A673 (cell line): ENCODE data around the gene ANKRD11. TPM values are rescaled to one million over a fixed set of nuclear protein-coding genes. Genes with fewer than 3 reads are reported as not detected.

Source experiments
- BruUV-seq: library from RNA; stranded (reverse); fragments of 400-500 nt; replicated peaks from 2 replicates; lab custom pipeline; 2021; lab: Mats Ljungman, UMichigan
- CTCF ChIA-PET: fragments of 300-600 bp; sonication (Branson Sonifier 250); formaldehyde crosslinking; loops from one replicate; lab custom pipeline; 2022; ENCODE audit warnings: antibody characterized with exemption; lab: Charles Lee
- POLR2A ChIA-PET: fragments of 300-600 bp; sonication (Branson Sonifier 250); formaldehyde crosslinking; loops from one replicate; lab custom pipeline; 2022; ENCODE audit warnings: antibody characterized with exemption; ENCODE audit not compliant: low non-redundant PET; lab: Charles Lee
- DNase-seq: peaks from one replicate; pipeline ENCODE4 v3.0.0-alpha.2; 2015; ENCODE audit warnings: low spot score
- H3K27ac ChIP-seq: fragments of 200-600 bp; sonication (generic); 2 replicates; pipeline ENCODE4 v1.5.1; 2016; ENCODE audit warnings: mixed run types, low read depth, mild to moderate bottlenecking, mixed read lengths, antibody characterized with exemption, low read length; ENCODE audit not compliant: poor library complexity, severe bottlenecking
- H3K27me3 ChIP-seq: fragments of 200-600 bp; sonication (generic); replicated peaks from 2 replicates; pipeline ENCODE4 v1.6.1; 2017; ENCODE audit warnings: mixed run types, low read depth, mild to moderate bottlenecking, mixed read lengths, antibody characterized with exemption, low read length; ENCODE audit not compliant: insufficient read depth, poor library complexity
- H3K36me3 ChIP-seq: fragments of 200-600 bp; sonication (generic); 2 replicates; pipeline ENCODE4 v1.6.1; 2016; ENCODE audit warnings: mixed run types, mild to moderate bottlenecking, mixed read lengths, antibody characterized with exemption, low read length; ENCODE audit not compliant: insufficient read depth, poor library complexity, severe bottlenecking
- H3K4me1 ChIP-seq: fragments of 200-600 bp; sonication (generic); 2 replicates; pipeline ENCODE4 v1.6.1; 2017; ENCODE audit warnings: mixed run types, mild to moderate bottlenecking, mixed read lengths, antibody characterized with exemption, low read length; ENCODE audit not compliant: insufficient read depth, poor library complexity, severe bottlenecking
- H3K4me3 ChIP-seq: fragments of 200-600 bp; sonication (generic); 2 replicates; pipeline ENCODE4 v1.5.1; 2016; ENCODE audit warnings: low read depth, mixed run types, mild to moderate bottlenecking, mixed read lengths, low read length; ENCODE audit not compliant: poor library complexity, severe bottlenecking
- H3K9me3 ChIP-seq: fragments of 200-600 bp; sonication (generic); 2 replicates; pipeline ENCODE4 v1.6.1; 2016; ENCODE audit warnings: mixed run types, low read depth, mild to moderate bottlenecking, mixed read lengths, antibody characterized with exemption, low read length; ENCODE audit not compliant: poor library complexity, severe bottlenecking
- CTCF ChIP-seq: fragments of 300-800, 200-600 bp; sonication (generic); conservative IDR thresholded peaks from 2 replicates; pipeline ENCODE4 v1.5.1; 2017; ENCODE audit warnings: low read depth, mild to moderate bottlenecking, antibody characterized with exemption, low read length, moderate library complexity, mixed read lengths
- EZH2 ChIP-seq: fragments of 200-600 bp; sonication (generic); IDR thresholded peaks from 2 replicates; pipeline ENCODE4 v1.6.1; 2017; ENCODE audit warnings: borderline replicate concordance, low read depth, mild to moderate bottlenecking, mixed read lengths, antibody characterized with exemption, low read length; ENCODE audit not compliant: poor library complexity, severe bottlenecking
- intact Hi-C: fragments of 100-400 bp; cut with micrococcal nuclease; formaldehyde crosslinking; loops from one replicate; pipeline ENCODE4 v1.10.0; 2022; ENCODE audit not compliant: unreplicated experiment
- total RNA-seq: library from RNA; stranded (reverse); gene quantifications from 2 replicates; pipeline ENCODE4 v1.2.3, GENCODE V29; 2021

Gene ANKRD11
- total RNA-seq, 1 experiment from 2014 or later, result 217 TPM

- no TSS peak for BruUV-seq
- H3K4me3 ChIP-seq, result no peak overlapping the region
- H3K4me1 ChIP-seq, result no peaks in the 10 kb centered on the region
- H3K27ac ChIP-seq, result no peak overlapping the region
- ChIA-PET POLR2A (no interaction called here), CTCF (no interaction called here)
- TF ChIP-seq EZH2, result no peak
- no peak for TF ChIP-seq CTCF
- no peaks in the 10 kb centered on the region for H3K9me3 ChIP-seq
- intact Hi-C loops, result no loop called here
- peaks cover 71% of the 10 kb centered on the region for H3K36me3 ChIP-seq
- no peaks in the 10 kb centered on the region for H3K27me3 ChIP-seq
- no peak for DNase-seq
Measured at GRCh38 chr16:89522287-89522686, 31.9 kb upstream of the ANKRD11 start.

GRCh38 chr16:89519881-89520280, 29.5 kb upstream of the ANKRD11 start:
- Histone ChIP-seq H3K27me3 (no peaks in the 10 kb centered on the region), H3K4me3 (no peak overlapping the region), H3K4me1 (no peaks in the 10 kb centered on the region), H3K27ac (no peak overlapping the region), H3K9me3 (no peaks in the 10 kb centered on the region), H3K36me3 (peaks cover 63% of the 10 kb centered on the region)
- DNase-seq, result no peak
- TF ChIP-seq CTCF, result no peak
- TF ChIP-seq EZH2, result no peak
- ChIA-PET CTCF (no interaction called here), POLR2A (no interaction called here)
- intact Hi-C loops, result no loop called here
- BruUV-seq, result no TSS peak

- Histone ChIP-seq H3K27me3 (no peaks in the 10 kb centered on the region), H3K9me3 (no peaks in the 10 kb centered on the region), H3K4me3 (no peak overlapping the region), H3K36me3 (peaks cover 58% of the 10 kb centered on the region), H3K4me1 (no peaks in the 10 kb centered on the region), H3K27ac (no peak overlapping the region)
- no TSS peak for BruUV-seq
- no peak for TF ChIP-seq CTCF
- TF ChIP-seq EZH2, result no peak
- ChIA-PET CTCF (no interaction called here), POLR2A (no interaction called here)
- intact Hi-C loops, result no loop called here
- DNase-seq, result no peak
Measured at GRCh38 chr16:89517128-89517527, 26.8 kb upstream of the ANKRD11 start.
